HFFc6 (cell line): ENCODE results near the gene VPREB3. TPM values are rescaled to one million over a fixed set of nuclear protein-coding genes. Genes with fewer than 3 reads are reported as not detected.

Experiments
- DNase-seq: peaks from one replicate; pipeline ENCODE4 v3.0.0-alpha.2; 2018
- H3K27ac Mint-ChIP-seq: 2 replicates; pipeline ENCODE4 v1.8.0; 2020; ENCODE audit warnings: mild to moderate bottlenecking, mixed read lengths
- H3K27me3 Mint-ChIP-seq: 2 replicates; pipeline ENCODE4 v1.8.0; 2021; ENCODE audit warnings: mild to moderate bottlenecking, moderate library complexity, mixed read lengths; ENCODE audit not compliant: insufficient read depth
- H3K36me3 Mint-ChIP-seq: 2 replicates; pipeline ENCODE4 v1.8.0; 2021; ENCODE audit warnings: low read depth, mixed read lengths
- H3K4me1 Mint-ChIP-seq: 2 replicates; pipeline ENCODE4 v1.8.0; 2020; ENCODE audit warnings: low read depth, mixed read lengths
- H3K4me3 Mint-ChIP-seq: 2 replicates; pipeline ENCODE4 v1.8.0; 2020; ENCODE audit warnings: mild to moderate bottlenecking, moderate library complexity, mixed read lengths
- H3K9me3 Mint-ChIP-seq: 2 replicates; pipeline ENCODE4 v1.8.0; 2020; ENCODE audit warnings: mild to moderate bottlenecking, mixed read lengths
- total RNA-seq, 6 experiments: library from RNA; stranded (reverse); fragmentation: NEBNext Ultra II Directional; extraction: Animal tissue kit (Norgen Biotek cat#: 25700); gene quantifications; 2 replicates in 1 of 6; 3 replicates in 5 of 6; pipeline ENCODE4 v1.2.3, GENCODE V29; 2021
- TF ChIP-seq, protein P1 (sequence below): fragments of 200-600 bp; sonication (generic); IDR thresholded peaks from 2 replicates; pipeline ENCODE4 v1.5.0; 2021; ENCODE audit warnings: antibody characterized with exemption, mild to moderate bottlenecking

Gene VPREB3
- total RNA-seq, 6 experiments from 2014 or later, result 0.33 to 0.57 TPM; not detected in 4

DNA sequence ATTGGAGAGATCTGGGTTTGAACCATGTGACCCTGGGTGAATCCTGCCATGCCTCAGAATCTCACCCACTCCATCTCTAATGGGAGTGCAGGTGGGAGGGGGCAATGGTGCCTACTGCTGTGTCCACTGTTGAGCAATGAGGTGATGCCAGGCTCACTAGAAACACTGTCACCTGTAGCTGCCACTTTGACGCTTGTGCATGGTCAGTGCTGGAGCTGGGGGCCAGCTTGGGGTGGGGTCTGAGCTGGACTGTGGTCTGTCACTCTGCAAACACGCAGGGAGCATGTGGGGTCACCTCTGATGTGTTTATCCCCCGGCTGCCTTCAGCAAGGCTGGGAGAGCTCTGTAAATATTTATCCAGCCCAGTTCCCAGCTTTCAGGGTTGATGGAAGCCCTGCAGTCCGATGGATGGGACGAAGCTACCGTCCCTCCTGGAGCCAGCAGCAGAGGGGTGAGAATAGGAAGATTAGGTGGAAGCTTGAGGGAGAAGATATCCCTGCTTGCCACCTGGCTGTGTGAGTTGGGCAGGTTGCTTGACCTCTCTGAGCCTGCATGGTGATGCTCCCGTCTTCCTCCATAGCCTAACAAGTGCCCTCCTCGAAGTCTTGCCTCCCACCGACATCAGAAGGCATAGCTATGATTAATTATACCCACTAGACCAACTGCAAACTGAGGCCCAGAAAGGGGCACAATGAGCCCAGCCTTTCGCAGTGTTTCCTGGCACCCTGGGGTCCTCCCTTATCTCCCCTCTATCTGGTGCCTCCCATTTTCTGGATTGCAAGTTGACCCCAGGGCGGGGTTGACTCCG, 20.1 kb upstream of the VPREB3 start:
- peaks cover 19% of the 10 kb centered on the region for H3K4me1 Mint-ChIP-seq

DNA sequence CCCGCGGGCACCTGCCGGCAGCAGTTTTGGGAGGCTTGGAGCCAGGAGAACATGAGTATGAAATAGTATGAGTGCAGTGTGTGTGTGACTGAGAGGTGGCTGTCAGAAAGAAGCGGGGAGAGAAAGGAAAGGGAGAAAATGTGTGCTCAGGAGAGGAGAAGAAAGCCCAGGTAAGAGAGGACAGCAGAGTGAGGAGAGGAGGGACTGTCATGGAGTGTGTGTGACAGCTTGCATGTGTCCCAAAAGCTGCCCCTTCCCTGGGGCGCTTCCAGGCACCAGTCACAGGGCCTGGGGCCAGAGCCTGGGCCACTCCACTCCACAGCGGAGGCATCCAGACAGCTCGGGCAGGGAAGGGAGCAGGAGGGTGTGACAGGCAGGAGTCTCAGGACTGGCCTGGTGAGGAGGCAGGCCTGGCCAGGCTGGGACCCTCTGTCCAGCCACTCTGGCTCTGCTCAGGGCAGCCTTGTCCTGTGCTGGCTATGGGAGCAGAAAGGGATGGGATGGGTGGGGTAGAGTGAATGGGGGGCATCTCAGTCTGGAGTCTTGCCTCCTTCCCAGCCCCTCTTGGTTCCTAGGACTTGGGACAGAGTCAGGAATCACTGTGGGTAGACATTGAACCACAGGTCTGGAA, 19.4 kb upstream of the VPREB3 start:
- TF ChIP-seq, protein P1, sequence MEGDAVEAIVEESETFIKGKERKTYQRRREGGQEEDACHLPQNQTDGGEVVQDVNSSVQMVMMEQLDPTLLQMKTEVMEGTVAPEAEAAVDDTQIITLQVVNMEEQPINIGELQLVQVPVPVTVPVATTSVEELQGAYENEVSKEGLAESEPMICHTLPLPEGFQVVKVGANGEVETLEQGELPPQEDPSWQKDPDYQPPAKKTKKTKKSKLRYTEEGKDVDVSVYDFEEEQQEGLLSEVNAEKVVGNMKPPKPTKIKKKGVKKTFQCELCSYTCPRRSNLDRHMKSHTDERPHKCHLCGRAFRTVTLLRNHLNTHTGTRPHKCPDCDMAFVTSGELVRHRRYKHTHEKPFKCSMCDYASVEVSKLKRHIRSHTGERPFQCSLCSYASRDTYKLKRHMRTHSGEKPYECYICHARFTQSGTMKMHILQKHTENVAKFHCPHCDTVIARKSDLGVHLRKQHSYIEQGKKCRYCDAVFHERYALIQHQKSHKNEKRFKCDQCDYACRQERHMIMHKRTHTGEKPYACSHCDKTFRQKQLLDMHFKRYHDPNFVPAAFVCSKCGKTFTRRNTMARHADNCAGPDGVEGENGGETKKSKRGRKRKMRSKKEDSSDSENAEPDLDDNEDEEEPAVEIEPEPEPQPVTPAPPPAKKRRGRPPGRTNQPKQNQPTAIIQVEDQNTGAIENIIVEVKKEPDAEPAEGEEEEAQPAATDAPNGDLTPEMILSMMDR, result no peak
- Mint-ChIP-seq H3K4me3 (peak overlapping the region; percentile 79), H3K36me3 (no peaks in the 10 kb centered on the region), H3K27ac (no peak overlapping the region), H3K4me1 (peaks cover 19% of the 10 kb centered on the region), H3K9me3 (no peaks in the 10 kb centered on the region), H3K27me3 (peaks cover 4% of the 10 kb centered on the region; the same call in 1 of the 2 replicates)
- DNase-seq, result no peak

More for the DNA sequence above, 20.1 kb upstream of the VPREB3 start:
- TF ChIP-seq, protein P1, result no peak
- H3K27ac Mint-ChIP-seq, result no peak overlapping the region
- peaks cover 4% of the 10 kb centered on the region; the same call in 1 of the 2 replicates for H3K27me3 Mint-ChIP-seq
- no peak for DNase-seq
- no peak overlapping the region for H3K4me3 Mint-ChIP-seq
- H3K36me3 Mint-ChIP-seq, result no peaks in the 10 kb centered on the region
- no peaks in the 10 kb centered on the region for H3K9me3 Mint-ChIP-seq

DNA sequence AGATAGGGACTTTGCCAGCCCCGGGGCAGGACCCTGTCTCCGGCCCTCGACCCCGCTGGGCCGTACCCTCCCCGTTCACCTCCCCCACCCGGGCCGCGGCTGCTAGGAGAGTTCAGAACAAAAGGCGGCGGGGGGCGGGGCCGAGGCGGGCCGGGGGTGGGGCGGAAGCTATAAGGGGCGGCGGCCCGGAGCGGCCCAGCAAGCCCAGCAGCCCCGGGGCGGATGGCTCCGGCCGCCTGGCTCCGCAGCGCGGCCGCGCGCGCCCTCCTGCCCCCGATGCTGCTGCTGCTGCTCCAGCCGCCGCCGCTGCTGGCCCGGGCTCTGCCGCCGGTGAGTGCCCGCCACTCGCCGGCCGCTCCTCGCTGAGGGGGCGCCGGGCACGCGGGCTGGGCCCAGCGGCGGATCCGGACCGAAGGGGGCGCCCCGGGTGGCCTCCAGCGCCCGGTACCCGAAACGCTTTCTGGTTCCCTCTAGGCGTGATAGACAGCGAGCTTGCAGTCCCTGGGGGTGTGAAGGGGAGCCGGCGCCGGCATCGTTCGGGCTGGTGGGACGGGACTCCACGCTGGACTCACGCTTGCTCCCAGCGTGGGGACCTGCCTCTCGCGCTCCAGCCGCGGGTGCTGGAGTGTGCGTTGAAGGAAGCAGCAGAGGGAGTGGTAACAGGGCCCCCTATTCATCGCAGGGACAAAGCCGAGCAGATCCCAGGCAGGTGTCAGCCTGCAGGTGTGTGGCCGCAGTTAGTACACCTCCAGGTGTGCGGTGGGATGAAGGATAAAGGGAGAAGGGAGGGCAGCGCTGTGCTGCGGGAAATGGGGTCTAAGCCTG, 18.6 kb upstream of the VPREB3 start, which contains the start of gene MMP11:
Gene MMP11 (plus strand): TSS at position 201 of the 825 bp plus-strand sequence. CDS start 22 bp downstream, at position 223.
- H3K27me3 Mint-ChIP-seq, result peaks cover 2% of the 10 kb centered on the region; the same call in 1 of the 2 replicates
- H3K4me3 Mint-ChIP-seq, result peak within 1 kb of the TSS; percentile 79
- H3K36me3 Mint-ChIP-seq, result no peaks in the 10 kb centered on the region
- no peak within 1 kb of the TSS for H3K27ac Mint-ChIP-seq
- TF ChIP-seq, protein P1, result peak; percentile 34
- no peaks in the 10 kb centered on the region for H3K9me3 Mint-ChIP-seq
- no peak for DNase-seq
- H3K4me1 Mint-ChIP-seq, result peaks cover 19% of the 10 kb centered on the region

DNA sequence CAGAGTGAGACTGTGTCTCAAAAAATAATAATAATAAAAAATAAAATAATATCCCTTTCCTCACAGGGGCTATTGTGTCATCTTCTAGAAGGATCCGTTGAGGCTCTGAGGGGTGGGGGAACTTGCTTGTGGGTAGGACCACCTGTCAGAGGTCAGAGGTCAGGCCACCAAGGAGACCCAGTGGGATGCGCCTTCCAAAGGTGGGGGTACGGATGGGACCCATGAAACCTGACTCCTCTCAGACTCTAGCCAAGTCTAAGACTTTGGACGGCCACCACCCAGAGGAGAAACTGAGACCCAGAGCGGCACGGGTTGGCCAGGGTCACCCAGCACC, 18.1 kb upstream of the VPREB3 start:
- TF ChIP-seq, protein P1, result no peak
- H3K4me3 Mint-ChIP-seq, result peak overlapping the region; percentile 69
- H3K4me1 Mint-ChIP-seq, result peaks cover 19% of the 10 kb centered on the region
- no peaks in the 10 kb centered on the region for H3K36me3 Mint-ChIP-seq
- no peak overlapping the region for H3K27ac Mint-ChIP-seq
- no peaks in the 10 kb centered on the region for H3K9me3 Mint-ChIP-seq
- DNase-seq, result no peak
- peaks cover 2% of the 10 kb centered on the region; the same call in 1 of the 2 replicates for H3K27me3 Mint-ChIP-seq

DNA sequence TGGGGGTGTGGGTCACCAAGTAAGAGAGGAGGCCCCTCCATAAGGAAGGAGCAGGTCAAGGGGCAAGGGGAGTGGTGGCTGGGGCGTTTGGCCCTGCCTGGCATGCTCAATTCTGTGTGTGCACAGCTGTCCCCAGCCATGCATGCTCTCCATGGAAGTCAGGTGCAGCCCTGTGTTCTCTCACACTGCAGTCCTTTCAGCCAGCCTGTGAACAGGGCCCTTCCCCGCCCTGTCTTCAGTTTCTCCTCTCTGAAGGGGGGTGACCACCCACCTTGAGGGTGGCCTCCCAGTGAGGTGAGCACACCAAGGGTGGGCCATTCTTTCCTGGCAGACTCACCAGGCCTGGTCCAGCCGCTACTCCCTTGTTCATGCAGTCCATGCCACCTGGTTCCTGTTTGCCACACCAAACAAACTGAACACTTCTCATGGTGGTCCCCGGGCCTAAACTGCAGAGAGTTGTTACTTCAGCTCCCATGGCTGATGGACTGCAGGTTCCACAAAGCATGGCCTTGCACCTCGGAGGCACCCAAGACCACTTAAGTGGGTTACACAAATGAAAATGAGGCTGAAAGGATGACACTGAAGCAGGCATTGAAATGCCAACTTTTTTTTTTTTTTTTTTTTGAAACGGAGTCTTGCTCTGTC, 15.2 kb upstream of the VPREB3 start:
- H3K27me3 Mint-ChIP-seq, result peaks cover 2% of the 10 kb centered on the region
- no peak overlapping the region for H3K4me3 Mint-ChIP-seq
- TF ChIP-seq, protein P1, result no peak
- H3K4me1 Mint-ChIP-seq, result peaks cover 17% of the 10 kb centered on the region
- no peaks in the 10 kb centered on the region; the same call in 1 of the 2 replicates for H3K36me3 Mint-ChIP-seq
- no peaks in the 10 kb centered on the region for H3K9me3 Mint-ChIP-seq
- DNase-seq, result no peak
- H3K27ac Mint-ChIP-seq, result no peak overlapping the region
